ENCODE data around the gene UNC5CL.

UNC5CL gene

GRCh38 chr6:41039060-41039998 lies at the start of gene UNC5CL:
UNC5CL (minus strand) TSS chr6:41039221; CDS start chr6:41035074, 4,147 bp downstream.
- peak in 33 of 42 donors; percentile 9 to 70 (median 33) for DNase-seq
- intact Hi-C loops (cut with DNase I): no loop called here

GRCh38 chr6:41088451-41088850 lies 49.4 kb upstream of the UNC5CL start:
- DNase-seq: no peak

GRCh38 chr6:41085182-41085581 lies 46.2 kb upstream of the UNC5CL start:
- intact Hi-C loops (cut with DNase I): no loop called here
- DNase-seq: no peak

More at GRCh38 chr6:41088451-41088850, 49.4 kb upstream of the UNC5CL start:
- intact Hi-C loops (cut with DNase I): no loop called here

- intact Hi-C loops (cut with DNase I): no loop called here
- DNase-seq: no peak
These were observed 44.1 kb upstream of the UNC5CL start for GRCh38 chr6:41083072-41083471.

GRCh38 chr6:41080621-41081020 lies 41.6 kb upstream of the UNC5CL start:
- intact Hi-C loops (cut with DNase I): no loop called here
- no peak for DNase-seq

- DNase-seq: no peak
- intact Hi-C loops (cut with DNase I): no loop called here
These were observed 40.1 kb upstream of the UNC5CL start for GRCh38 chr6:41079080-41079479.

GRCh38 chr6:41078101-41078500 lies 39.1 kb upstream of the UNC5CL start:
- intact Hi-C loops (cut with DNase I): no loop called here
- no peak for DNase-seq

GRCh38 chr6:41077536-41077935 lies 38.5 kb upstream of the UNC5CL start:
- intact Hi-C loops (cut with DNase I): no loop called here
- DNase-seq: no peak

- DNase-seq: no peak
- intact Hi-C loops (cut with DNase I): no loop called here
These were observed 36.9 kb upstream of the UNC5CL start for GRCh38 chr6:41075651-41076626.

- no peak for DNase-seq
- intact Hi-C loops (cut with DNase I): no loop called here
These were observed 35.8 kb upstream of the UNC5CL start for GRCh38 chr6:41074692-41075436.

- intact Hi-C loops (cut with DNase I): no loop called here
- no peak for DNase-seq
These were observed 35.1 kb upstream of the UNC5CL start for GRCh38 chr6:41073968-41074691.

GRCh38 chr6:41073203-41073967 lies 34.4 kb upstream of the UNC5CL start:
- intact Hi-C loops (cut with DNase I): no loop called here
- DNase-seq: peak; percentile 46 to 86 (median 76)

GRCh38 chr6:41072836-41073202 lies 33.8 kb upstream of the UNC5CL start, which contains the start of gene NFYA:
NFYA (plus strand) TSS chr6:41072974; CDS start chr6:41079090, 6,116 bp downstream.
- peak in 5 of 42 donors; percentile 97 to 99 (median 99) for DNase-seq
- intact Hi-C loops (cut with DNase I): no loop called here

- intact Hi-C loops (cut with DNase I): no loop called here
- DNase-seq: peak; percentile 96 to 100 (median 99)
These were observed 33.2 kb upstream of the UNC5CL start, which contains the start of gene OARD1 for GRCh38 chr6:41071923-41072835. OARD1 (minus strand) TSS chr6:41072356; CDS start chr6:41071634, 722 bp downstream.

- intact Hi-C loops (cut with DNase I): no loop called here
- peak in 28 of 42 donors; percentile 68 to 93 (median 83) for DNase-seq
These were observed 32.5 kb upstream of the UNC5CL start for GRCh38 chr6:41071501-41071922.

- peak; percentile 38 to 89 (median 78) for DNase-seq
- intact Hi-C loops (cut with DNase I): no loop called here
These were observed 27.9 kb upstream of the UNC5CL start for GRCh38 chr6:41066867-41067304.
